ENCODE results near the gene GOLIM4.

The GOLIM4 gene

DNA sequence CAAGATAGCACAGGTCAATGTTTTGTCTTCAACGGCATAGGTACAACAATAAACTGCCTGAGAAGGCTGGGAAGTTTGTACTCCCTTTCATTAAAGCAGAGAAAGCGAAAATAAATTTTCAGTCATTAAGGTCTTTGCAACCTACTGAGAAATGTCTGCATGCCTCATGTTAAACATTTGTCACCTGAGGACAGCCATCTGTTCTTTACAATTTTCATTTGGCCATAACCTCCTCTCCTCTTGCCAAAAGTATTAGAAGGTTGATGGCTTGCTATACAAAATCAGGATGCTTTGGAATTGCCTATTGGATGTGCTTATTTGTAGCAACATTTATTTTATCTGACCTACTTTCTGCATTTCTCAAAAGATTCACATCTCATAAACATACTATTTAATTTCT lies 122.7 kb downstream of the GOLIM4 start:
- DNase-seq (ENCODE audit: extremely low read depth, low read depth): no peak
- no peak for TF ChIP-seq CTCF (IDR thresholded peaks at IDR 0.05; ENCODE audit: low read depth, low read length)

- no peak for TF ChIP-seq CTCF (IDR thresholded peaks at IDR 0.05; ENCODE audit: low read depth, low read length)
- no peak for DNase-seq (ENCODE audit: extremely low read depth, low read depth)
These were observed 123.2 kb downstream of the GOLIM4 start for GRCh38 chr3:167972502-167972901.

GRCh38 chr3:167969548-167969947 lies 126.2 kb downstream of the GOLIM4 start:
- no peak for TF ChIP-seq CTCF (IDR thresholded peaks at IDR 0.05; ENCODE audit: low read depth, low read length)
- DNase-seq (ENCODE audit: extremely low read depth, low read depth): no peak

DNA sequence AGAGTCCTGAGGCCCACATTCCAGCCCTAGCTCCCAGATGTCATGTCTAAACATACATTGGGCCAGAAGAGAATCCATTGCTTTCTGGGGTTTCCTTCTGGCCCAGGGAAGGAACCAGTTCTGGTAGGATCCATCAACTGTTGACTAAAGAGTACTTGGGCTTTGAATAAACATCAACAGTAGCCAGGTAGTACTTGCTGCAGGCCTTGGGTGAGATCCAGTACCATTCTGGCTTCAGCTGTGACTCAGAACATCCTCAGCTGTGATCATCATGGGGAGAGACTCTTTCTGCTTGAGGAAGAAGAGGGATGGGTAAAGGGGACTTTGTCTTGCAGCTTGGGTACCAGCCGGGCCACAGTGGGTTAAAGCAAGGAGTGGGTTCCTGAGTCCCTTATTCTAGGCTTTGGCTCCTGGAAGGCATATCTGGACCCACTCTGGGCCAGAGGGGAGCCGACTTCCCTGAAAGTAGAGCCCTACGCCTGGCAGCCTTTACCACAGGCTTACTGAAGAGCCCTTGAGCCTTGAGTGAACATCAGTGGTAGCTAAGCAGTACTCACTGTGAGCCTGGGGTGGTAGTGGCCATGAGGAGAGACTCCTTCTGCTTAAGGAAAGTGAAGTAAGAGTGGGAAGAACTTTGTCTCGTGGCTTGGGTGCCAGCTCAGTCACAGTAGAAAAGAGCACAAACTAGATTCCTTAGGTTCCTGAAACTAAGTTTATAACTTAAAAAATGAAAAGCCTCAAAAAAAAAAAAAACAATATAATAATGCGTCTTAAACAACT lies 128.3 kb downstream of the GOLIM4 start:
- TF ChIP-seq CTCF (IDR thresholded peaks at IDR 0.05; ENCODE audit: low read depth, low read length): no peak
- no peak for DNase-seq (ENCODE audit: extremely low read depth, low read depth)

All from AG09319 (cell line).